DLD1 (cell line): ENCODE results near the gene HIP1R.
"Not testable (repeated sequence)": the region's sequence is repeated elsewhere in the genome, so short reads cannot be mapped to it uniquely, and the experiment has no call there.

Experiments used
- in situ Hi-C: cut with HindIII; loops from 2 replicates; pipeline ENCODE4 v1.10.0; 2017; ENCODE audit warnings: low sequenced_read_pairs

The HIP1R gene

DNA sequence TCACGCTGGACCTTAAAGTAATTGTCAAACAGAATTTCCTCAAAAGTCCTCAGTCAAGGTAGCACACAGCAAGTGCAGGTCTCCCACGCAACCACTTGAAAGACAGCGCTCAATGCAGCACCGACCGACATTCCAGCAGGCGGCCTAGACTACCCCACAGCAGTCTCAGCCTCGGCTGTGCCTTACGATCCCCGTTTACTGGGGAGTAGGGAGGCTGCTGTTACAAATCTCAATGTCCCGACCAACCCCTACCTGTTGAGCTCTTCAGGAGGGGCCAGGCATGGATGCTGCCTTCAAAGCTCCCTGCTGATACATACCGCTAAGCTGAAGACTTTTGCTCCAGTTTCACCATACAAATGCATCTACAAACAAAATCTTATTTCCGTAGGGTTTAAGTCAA is 38.8 kb downstream of the HIP1R start:
- in situ Hi-C loops: no loop called here

DNA sequence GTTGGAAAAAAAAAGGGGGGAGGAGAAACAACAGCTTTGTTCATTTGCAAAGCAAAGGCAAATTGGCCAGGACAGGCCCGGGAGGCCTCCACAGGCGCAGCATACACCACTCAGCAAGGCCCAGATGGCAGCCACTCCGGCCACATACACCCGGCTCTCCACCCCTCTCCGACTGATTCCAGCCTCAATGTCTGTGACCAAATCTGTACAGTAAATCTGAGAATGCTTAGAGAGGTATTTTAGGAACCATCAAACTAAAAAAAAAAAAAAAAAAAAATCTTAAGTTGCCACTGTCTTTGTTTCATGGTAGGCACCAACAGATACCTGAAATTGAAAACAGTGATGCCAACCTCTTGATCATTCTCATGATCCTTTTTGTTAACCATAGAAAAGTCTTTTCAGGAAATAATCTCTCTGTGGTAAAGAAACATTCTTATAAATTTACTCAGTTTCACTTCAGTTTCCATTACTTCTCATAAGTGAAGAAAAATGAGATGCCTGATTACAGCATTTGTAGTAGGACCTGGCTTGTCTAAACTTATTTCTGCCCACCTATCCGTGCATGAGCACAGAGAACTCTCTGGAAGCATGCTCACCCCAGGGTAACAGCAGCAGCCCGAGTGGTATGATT is 40.4 kb downstream of the HIP1R start:
- in situ Hi-C loops: no loop called here

GRCh38 chr12:122876281-122876680 is 41.0 kb downstream of the HIP1R start:
- in situ Hi-C loops: not testable (repeated sequence)

DNA sequence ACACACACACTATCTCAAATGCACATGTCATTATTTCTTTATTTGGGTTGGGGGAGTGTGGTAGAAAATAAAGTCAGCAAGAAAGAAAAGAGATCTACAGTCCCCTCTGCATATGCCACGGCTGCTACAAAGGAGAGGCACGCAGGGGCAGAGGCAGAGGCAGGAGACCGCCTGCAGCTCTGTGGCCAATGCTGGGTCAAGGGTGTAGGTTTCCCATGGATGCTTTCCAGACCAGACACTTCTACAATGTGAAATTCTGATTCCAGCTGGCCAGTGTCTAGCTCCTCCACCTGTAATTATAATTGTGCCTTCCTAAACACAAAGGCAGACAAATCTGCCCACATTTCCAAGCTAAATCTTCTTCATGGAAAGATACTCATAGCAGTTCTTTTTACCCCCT is 41.5 kb downstream of the HIP1R start:
- in situ Hi-C loops: no loop called here

DNA sequence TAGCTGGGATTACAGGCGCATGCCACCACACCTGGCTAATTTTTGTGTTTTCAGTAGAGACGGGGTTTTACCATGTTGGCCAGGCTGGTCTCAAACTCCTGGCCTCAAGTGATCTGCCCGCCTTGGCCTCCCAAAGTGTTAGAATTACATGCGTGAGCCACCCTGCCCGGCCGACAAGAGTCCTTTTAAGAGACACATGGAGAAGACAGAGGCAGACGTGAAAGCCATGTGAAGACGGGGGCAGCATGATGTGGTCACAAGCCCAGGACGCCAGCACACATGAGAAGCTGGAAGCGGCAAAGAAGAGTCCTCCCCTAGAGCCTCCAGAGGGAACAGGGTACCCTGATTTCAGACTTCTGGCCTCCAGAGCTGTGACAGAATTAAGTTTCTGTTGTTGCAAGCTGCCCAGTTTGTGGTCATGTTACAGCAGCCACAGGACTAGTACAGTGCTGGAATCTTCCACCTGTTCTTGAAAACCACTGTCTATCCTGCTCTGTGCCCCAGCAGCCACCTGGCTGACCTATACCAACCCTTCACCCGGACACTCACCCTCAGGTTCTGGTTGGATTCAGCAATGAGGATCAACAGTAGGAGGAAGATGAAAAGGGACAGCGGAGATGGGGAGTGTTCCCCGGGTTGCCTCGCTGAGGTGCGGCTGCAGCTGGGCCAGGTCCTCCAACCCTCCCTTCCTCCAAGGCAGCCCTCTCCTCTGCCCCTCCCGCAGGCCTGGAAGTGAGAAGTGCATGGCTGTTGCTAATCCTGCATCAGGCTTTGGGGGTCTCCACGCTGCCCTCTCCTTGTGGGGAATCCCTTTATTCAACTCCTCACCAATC is 43.7 kb downstream of the HIP1R start:
- in situ Hi-C loops: no loop called here

- in situ Hi-C loops: loop anchor here (5.0 kb wide), 1 partner anchor 67 kb away; no protein-coding TSS in a partner anchor
Measured at GRCh38 chr12:122880155-122880667, 45.0 kb downstream of the HIP1R start.

DNA sequence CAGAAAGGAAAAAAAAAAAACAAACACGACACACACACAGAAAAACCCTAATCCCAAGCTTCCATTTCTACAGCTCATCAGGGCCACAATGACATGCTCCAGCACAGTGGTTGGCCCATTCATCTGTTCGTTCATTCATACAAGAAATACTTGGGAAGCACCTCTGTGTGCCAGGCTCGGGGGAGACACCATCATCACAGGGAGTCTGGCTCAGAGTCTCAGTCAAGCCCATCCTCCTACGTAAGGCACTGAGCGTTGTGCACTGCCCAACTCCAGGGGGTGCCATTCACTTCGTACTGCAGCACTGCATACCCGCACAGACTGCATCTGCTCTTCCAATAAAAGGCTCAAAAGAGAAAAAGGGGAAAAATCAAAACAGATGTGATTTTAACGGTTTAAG is 45.4 kb downstream of the HIP1R start:
- in situ Hi-C loops: loop anchor here (5.0 kb wide), 1 partner anchor 67 kb away; no protein-coding TSS in a partner anchor

DNA sequence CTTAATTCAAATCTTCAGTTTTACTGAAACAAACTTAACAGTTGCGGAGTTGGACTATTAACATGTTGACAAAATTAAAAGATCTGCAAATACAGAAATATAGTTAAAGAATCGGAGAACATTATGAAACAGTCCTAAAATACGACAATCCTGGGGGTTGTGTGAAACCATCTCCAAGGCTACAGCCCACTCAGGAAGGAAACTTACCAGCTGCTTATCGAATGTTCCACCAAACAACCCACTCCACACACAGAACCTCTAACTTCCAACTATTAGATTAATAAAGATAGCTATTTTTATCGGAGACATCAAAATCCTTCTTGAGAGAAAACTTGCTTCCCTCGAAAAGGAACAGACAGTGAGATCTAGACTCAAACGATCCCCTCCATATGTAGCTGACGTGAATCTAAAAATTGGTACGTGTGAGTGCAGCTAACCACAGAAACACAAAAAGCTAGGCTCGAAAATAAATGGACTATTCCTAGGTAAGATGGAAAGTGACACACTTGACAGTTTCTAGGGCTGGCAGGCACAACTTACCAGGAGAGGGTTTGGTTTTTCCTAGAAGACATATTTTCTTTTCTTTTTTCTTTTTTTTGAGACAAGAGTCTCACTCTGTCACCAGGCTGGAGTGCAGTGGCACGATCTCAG is 47.8 kb downstream of the HIP1R start:
- in situ Hi-C loops: loop anchor here (5.0 kb wide), 1 partner anchor 64 kb away; no protein-coding TSS in a partner anchor

DNA sequence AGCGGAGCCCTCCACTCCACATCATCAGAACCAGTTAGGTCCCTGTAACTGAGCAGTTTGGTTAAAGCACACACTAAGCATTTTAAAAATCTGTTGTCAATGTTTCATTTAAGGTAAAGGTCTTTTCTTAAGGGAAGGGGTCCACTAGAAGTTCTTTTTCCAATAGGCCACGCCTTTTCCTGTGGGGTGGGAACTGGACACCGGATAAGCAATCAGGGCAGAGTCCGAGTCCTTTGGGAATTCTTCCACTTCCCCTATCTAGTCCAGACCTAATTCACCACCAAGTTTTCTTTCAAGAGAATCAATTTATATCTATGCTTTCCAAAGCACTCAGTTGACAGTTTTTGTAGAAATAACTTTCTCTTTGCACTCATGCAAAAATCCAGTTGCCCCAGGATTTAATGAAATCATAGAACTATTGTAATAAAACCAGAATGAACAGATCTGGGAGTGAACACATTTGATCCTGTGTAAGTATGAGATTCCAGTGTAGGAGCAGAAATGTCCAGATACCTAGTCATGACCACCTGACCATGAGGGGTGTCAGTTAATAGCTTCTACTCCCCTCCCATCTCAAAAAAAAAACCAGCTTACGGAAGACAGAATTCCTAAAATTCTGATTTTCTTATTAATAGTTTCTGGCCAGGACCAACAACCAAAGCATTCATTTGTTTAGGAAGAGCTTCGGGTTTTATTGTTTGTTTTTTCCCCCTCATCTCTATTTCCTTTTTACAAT is 49.0 kb downstream of the HIP1R start:
- in situ Hi-C loops: loop anchor here (5.0 kb wide), 1 partner anchor 63 kb away; no protein-coding TSS in a partner anchor

DNA sequence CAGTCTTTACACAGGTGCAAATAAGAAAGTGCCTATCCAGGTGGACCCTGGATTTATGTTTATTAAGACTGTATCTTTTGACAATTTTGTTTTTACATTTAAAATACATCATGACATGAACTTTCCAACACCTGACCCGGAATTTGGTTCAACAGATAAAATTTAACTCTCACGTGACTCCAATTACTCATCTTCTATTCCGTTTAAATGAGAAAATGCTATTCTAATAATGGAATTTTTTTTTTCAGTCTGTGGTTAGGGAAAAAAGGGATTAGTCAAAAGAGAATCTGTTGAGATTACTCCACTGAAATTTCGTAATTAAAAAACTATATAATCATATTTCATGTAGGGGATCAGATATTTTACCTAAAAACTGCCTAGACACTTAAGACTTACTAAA is 49.6 kb downstream of the HIP1R start:
- in situ Hi-C loops: loop anchor here (5.0 kb wide), 1 partner anchor 62 kb away; no protein-coding TSS in a partner anchor

- in situ Hi-C loops: no loop called here
Measured at GRCh38 chr12:122886161-122886560, 50.9 kb downstream of the HIP1R start.

GRCh38 chr12:122886851-122887818 is 51.9 kb downstream of the HIP1R start:
- in situ Hi-C loops: no loop called here

- in situ Hi-C loops: no loop called here
Measured at GRCh38 chr12:122887819-122888212, 52.6 kb downstream of the HIP1R start.

DNA sequence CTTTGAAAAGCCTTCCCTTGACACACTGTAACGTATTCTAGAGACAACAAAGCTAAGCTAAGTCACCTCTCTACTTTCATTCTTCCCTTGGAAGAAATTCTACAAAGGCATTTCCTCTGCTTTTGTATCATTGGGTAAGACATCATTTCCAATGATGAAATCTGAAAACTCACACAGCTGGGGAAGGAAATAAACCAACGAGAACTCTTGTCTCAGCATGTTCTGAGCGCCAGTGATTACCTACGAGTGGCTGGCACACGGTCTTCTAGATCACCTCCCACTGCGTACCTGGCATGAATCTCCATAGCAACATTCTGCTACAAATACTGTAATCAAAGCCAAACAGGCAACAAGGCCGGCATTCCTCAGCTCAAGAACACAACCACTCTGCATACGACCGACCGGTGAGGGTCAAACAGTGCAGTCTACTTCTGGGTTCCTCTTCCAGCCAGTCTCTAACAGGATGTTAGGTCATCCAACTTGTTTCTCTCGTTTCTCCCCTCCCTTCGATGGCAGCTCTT is 53.0 kb downstream of the HIP1R start:
- in situ Hi-C loops: no loop called here

DNA sequence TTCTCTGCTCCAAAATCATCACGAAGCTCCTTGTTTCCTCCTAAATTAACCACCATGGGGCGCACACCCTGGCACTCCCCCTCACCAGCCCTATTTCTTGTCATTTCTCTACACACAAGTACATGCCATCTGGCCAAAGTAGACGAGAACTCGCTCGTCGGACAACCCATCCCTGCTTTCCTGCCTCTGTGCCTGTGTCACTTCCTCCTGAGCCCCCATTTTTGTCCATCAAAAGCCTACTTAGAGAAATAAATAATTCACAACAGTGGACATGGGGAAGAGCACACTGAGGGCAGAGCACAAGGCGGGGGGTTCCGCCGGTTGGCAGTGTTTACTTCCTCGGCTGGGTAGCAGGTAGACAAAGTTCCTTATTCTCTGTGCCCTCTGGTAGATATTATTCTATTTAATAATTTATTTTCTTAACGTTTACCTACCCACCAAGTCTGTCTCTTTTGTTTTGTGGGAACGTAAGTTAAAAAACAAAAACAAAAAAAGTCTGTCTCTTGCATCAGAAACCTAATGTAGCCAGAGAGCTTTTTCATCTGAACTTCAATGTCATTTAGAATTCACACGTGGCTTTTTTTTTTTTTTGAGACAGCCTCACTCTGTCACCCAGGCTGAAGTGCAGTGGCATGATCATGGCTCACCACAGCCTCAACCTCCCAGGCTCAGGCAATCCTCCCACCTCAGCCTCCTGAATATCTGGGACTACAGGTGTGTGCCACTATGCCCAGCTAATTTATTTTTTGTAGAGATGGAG is 54.7 kb downstream of the HIP1R start:
- in situ Hi-C loops: no loop called here

GRCh38 chr12:122891661-122892525 is 56.6 kb downstream of the HIP1R start:
- in situ Hi-C loops: no loop called here

DNA sequence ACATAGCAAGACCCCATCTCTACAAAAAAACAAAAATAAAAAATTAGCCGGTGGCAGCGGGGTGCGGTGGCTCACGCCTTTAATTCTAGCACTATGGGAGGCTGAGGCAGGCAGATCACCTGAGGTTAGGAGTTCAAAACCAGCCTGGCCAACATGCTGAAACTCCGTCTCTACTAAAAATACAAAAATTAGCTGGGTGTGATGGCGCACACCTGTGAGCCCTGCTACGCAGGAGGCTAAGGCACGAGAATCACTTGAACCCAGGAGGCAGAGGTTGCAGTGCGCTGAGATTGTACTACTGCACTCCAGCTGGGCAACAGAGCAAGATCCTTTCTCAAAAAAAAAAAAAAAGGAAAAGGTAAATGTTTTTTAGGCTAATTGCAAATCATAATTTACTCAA is 57.5 kb downstream of the HIP1R start:
- in situ Hi-C loops: not testable (repeated sequence)
